Mesothelial cell of epicardium (in vitro differentiated cells): Measurements from ENCODE around the gene OBSCN. TPM values are rescaled to one million over a fixed set of nuclear protein-coding genes. Genes with fewer than 3 reads are reported as not detected.
A peak's percentile ranks its signal among the peaks of the same experiment; 100 is the strongest.

Source experiments
- DNase-seq, 2 experiments: peaks; one replicate each; pipeline ENCODE4 v3.0.0; 2021; ENCODE audit warnings: low spot score in 2 of 2; ENCODE audit not compliant: unreplicated experiment in 2 of 2
- H3K27ac Mint-ChIP-seq: 2 replicates; pipeline ENCODE4 v1.8.0; 2021; ENCODE audit warnings: mixed read lengths
- H3K27me3 Mint-ChIP-seq: 2 replicates; pipeline ENCODE4 v1.8.0; 2021; ENCODE audit warnings: low read depth, mixed read lengths
- H3K36me3 Mint-ChIP-seq: 2 replicates; pipeline ENCODE4 v1.8.0; 2021; ENCODE audit warnings: mixed read lengths
- H3K4me1 Mint-ChIP-seq: 2 replicates; pipeline ENCODE4 v1.8.0; 2021; ENCODE audit warnings: mixed read lengths
- H3K4me3 Mint-ChIP-seq: 2 replicates; pipeline ENCODE4 v1.8.0; 2021; ENCODE audit warnings: mild to moderate bottlenecking, moderate library complexity, mixed read lengths
- H3K9me3 Mint-ChIP-seq: 2 replicates; pipeline ENCODE4 v1.8.0; 2021; ENCODE audit warnings: mixed read lengths
- total RNA-seq: library from RNA; stranded (reverse); gene quantifications from 3 replicates; pipeline ENCODE4 v1.2.1, GENCODE V29; 2021
- TF ChIP-seq, protein P1 (sequence below): fragments of 200-600 bp; sonication (generic); IDR thresholded peaks from one replicate; pipeline ENCODE4 v1.5.0; 2021; ENCODE audit warnings: antibody characterized with exemption; ENCODE audit not compliant: unreplicated experiment

The OBSCN gene
- total RNA-seq, 1 donor from 2014 or later: 113 TPM

GRCh38 chr1:228214921-228215662 lies 7.2 kb downstream of the OBSCN start:
- Mint-ChIP-seq H3K4me1 (no peaks in the 10 kb centered on the region), H3K27me3 (no peaks in the 10 kb centered on the region), H3K36me3 (peaks cover 7% of the 10 kb centered on the region), H3K9me3 (no peaks in the 10 kb centered on the region), H3K4me3 (peak overlapping the region; percentile 77), H3K27ac (no peak overlapping the region)
- TF ChIP-seq, protein P1, sequence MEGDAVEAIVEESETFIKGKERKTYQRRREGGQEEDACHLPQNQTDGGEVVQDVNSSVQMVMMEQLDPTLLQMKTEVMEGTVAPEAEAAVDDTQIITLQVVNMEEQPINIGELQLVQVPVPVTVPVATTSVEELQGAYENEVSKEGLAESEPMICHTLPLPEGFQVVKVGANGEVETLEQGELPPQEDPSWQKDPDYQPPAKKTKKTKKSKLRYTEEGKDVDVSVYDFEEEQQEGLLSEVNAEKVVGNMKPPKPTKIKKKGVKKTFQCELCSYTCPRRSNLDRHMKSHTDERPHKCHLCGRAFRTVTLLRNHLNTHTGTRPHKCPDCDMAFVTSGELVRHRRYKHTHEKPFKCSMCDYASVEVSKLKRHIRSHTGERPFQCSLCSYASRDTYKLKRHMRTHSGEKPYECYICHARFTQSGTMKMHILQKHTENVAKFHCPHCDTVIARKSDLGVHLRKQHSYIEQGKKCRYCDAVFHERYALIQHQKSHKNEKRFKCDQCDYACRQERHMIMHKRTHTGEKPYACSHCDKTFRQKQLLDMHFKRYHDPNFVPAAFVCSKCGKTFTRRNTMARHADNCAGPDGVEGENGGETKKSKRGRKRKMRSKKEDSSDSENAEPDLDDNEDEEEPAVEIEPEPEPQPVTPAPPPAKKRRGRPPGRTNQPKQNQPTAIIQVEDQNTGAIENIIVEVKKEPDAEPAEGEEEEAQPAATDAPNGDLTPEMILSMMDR: no peak
- no peak for DNase-seq

- TF ChIP-seq, protein P1: no peak
- peak overlapping the region; percentile 40 for H3K4me3 Mint-ChIP-seq
- no peaks in the 10 kb centered on the region for H3K4me1 Mint-ChIP-seq
- H3K27ac Mint-ChIP-seq: no peak overlapping the region
- peaks cover 9% of the 10 kb centered on the region for H3K36me3 Mint-ChIP-seq
- no peaks in the 10 kb centered on the region for H3K9me3 Mint-ChIP-seq
- no peak for DNase-seq
- no peaks in the 10 kb centered on the region for H3K27me3 Mint-ChIP-seq
Observed at GRCh38 chr1:228215663-228216116, 7.8 kb downstream of the OBSCN start.

DNA sequence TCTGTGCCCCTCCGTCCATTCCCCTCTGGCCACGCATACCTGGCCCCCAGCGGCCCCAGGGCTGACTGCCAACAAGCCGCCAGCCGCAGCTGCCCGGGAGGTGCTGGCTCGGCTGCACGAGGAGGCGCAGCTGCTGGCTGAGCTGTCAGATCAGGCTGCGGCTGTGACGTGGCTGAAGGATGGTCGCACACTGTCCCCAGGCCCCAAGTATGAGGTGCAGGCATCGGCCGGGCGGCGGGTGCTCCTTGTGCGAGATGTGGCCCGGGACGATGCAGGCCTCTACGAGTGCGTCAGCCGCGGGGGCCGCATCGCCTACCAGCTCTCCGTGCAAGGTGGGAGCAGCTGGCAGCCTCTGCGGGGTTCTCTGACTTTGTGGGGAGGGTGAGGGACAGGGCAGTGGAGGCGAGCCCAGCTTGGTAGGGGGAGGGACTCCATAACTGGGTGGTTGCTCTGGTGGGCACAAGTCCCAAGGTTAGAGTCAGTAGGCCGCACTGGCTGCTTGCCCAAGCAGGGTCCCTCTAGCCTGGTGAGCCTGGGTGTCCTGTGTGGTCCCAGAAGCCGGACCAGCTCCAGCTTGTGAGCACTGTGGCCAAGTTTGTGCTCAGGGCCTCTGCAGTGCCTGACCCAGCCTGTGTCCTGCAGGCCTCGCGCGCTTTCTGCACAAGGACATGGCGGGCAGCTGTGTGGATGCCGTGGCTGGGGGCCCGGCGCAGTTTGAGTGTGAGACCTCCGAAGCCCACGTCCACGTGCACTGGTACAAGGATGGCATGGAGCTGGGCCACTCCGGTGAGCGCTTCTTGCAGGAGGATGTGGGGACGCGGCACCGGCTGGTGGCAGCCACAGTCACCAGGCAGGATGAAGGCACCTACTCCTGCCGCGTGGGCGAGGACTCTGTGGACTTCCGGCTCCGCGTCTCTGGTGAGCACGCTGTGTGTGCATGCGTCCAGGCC lies 8.8 kb downstream of the OBSCN start:
- H3K9me3 Mint-ChIP-seq: no peaks in the 10 kb centered on the region

GRCh38 chr1:228217551-228218344 lies 9.9 kb downstream of the OBSCN start:
- Mint-ChIP-seq H3K9me3 (no peaks in the 10 kb centered on the region), H3K27ac (no peak overlapping the region), H3K36me3 (peaks cover 23% of the 10 kb centered on the region), H3K4me1 (no peaks in the 10 kb centered on the region), H3K27me3 (no peaks in the 10 kb centered on the region), H3K4me3 (no peak overlapping the region)
- DNase-seq: no peak
- TF ChIP-seq, protein P1: no peak

More for the DNA sequence above, 8.8 kb downstream of the OBSCN start:
- TF ChIP-seq, protein P1: no peak
- no peak overlapping the region for H3K4me3 Mint-ChIP-seq
- no peak overlapping the region for H3K27ac Mint-ChIP-seq
- no peaks in the 10 kb centered on the region for H3K27me3 Mint-ChIP-seq
- H3K36me3 Mint-ChIP-seq: peaks cover 14% of the 10 kb centered on the region
- H3K4me1 Mint-ChIP-seq: no peaks in the 10 kb centered on the region
- no peak for DNase-seq

GRCh38 chr1:228218513-228219244 lies 10.8 kb downstream of the OBSCN start:
- Mint-ChIP-seq H3K4me1 (no peaks in the 10 kb centered on the region), H3K9me3 (no peaks in the 10 kb centered on the region), H3K4me3 (no peak overlapping the region), H3K27me3 (no peaks in the 10 kb centered on the region), H3K27ac (no peak overlapping the region), H3K36me3 (peaks cover 31% of the 10 kb centered on the region)
- DNase-seq: no peak
- TF ChIP-seq, protein P1: no peak
